ENCODE measurements around the gene FKBP11. TPM values are rescaled to one million over a fixed set of nuclear protein-coding genes. Genes with fewer than 3 reads are reported as not detected.

Gene FKBP11
- total and polyA plus RNA-seq, 2 experiments from 2014 or later = 29.5 to 94.9 TPM

DNA sequence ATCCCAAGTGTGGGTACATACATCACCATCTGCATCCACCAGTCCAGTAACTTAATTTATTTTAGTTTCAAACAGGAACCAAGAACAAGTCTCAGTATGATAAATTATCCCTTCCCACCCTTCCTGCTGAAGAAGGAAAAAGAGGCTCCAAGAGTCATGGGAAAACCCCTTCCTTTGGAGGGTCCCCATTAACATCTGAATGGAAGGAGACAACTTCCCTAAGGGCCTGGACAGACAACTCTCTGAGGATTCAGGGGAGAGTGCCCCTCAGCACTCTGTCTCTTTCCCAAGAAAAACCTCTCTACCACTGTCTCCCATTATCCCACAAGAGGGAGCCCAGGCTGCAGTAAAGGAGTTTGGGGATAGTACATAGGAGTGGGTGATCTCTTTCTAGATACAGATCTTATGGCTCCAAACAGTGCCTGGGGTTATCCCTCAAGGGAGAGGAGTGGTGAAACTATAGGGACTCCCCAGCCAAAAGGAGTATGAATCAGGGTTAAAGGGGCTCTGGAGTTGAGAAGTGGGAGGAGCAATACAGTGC, 40.1 kb upstream of the FKBP11 start:
- TF ChIP-seq, protein P1, sequence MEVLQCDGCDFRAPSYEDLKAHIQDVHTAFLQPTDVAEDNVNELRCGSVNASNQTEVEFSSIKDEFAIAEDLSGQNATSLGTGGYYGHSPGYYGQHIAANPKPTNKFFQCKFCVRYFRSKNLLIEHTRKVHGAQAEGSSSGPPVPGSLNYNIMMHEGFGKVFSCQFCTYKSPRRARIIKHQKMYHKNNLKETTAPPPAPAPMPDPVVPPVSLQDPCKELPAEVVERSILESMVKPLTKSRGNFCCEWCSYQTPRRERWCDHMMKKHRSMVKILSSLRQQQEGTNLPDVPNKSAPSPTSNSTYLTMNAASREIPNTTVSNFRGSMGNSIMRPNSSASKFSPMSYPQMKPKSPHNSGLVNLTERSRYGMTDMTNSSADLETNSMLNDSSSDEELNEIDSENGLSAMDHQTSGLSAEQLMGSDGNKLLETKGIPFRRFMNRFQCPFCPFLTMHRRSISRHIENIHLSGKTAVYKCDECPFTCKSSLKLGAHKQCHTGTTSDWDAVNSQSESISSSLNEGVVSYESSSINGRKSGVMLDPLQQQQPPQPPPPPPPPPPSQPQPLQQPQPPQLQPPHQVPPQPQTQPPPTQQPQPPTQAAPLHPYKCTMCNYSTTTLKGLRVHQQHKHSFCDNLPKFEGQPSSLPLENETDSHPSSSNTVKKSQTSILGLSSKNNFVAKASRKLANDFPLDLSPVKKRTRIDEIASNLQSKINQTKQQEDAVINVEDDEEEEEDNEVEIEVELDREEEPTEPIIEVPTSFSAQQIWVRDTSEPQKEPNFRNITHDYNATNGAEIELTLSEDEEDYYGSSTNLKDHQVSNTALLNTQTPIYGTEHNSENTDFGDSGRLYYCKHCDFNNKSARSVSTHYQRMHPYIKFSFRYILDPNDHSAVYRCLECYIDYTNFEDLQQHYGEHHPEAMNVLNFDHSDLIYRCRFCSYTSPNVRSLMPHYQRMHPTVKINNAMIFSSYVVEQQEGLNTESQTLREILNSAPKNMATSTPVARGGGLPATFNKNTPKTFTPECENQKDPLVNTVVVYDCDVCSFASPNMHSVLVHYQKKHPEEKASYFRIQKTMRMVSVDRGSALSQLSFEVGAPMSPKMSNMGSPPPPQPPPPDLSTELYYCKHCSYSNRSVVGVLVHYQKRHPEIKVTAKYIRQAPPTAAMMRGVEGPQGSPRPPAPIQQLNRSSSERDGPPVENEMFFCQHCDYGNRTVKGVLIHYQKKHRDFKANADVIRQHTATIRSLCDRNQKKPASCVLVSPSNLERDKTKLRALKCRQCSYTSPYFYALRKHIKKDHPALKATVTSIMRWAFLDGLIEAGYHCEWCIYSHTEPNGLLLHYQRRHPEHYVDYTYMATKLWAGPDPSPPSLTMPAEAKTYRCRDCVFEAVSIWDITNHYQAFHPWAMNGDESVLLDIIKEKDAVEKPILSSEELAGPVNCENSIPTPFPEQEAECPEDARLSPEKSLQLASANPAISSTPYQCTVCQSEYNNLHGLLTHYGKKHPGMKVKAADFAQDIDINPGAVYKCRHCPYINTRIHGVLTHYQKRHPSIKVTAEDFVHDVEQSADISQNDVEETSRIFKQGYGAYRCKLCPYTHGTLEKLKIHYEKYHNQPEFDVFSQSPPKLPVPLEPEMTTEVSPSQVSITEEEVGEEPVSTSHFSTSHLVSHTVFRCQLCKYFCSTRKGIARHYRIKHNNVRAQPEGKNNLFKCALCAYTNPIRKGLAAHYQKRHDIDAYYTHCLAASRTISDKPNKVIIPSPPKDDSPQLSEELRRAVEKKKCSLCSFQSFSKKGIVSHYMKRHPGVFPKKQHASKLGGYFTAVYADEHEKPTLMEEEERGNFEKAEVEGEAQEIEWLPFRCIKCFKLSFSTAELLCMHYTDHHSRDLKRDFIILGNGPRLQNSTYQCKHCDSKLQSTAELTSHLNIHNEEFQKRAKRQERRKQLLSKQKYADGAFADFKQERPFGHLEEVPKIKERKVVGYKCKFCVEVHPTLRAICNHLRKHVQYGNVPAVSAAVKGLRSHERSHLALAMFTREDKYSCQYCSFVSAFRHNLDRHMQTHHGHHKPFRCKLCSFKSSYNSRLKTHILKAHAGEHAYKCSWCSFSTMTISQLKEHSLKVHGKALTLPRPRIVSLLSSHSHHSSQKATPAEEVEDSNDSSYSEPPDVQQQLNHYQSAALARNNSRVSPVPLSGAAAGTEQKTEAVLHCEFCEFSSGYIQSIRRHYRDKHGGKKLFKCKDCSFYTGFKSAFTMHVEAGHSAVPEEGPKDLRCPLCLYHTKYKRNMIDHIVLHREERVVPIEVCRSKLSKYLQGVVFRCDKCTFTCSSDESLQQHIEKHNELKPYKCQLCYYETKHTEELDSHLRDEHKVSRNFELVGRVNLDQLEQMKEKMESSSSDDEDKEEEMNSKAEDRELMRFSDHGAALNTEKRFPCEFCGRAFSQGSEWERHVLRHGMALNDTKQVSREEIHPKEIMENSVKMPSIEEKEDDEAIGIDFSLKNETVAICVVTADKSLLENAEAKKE (CRISPR knock-in tag; IDR thresholded peaks at IDR 0.05) = peak; percentile 55
- peak; percentile 56 to 66 for TF ChIP-seq CTCF (conservative IDR thresholded peaks at IDR 0.05; ENCODE audit: low read depth in 2 of 2)
- no peak for TF ChIP-seq EZH2phosphoT487 (IDR thresholded peaks at IDR 0.05; ENCODE audit: unreplicated experiment)
- Histone ChIP-seq H3K36me3 (ENCODE audit: insufficient read depth) (no peaks in the 10 kb centered on the region), H3K9me2 (ENCODE audit: insufficient read depth) (no peaks in the 10 kb centered on the region), H3K4me2 (peak overlapping the region; percentile 14), H3K79me2 (replicated peaks; ENCODE audit: insufficient read depth) (no peaks in the 10 kb centered on the region), H4K20me1 (replicated peaks; ENCODE audit: insufficient read depth) (no peaks in the 10 kb centered on the region), H3K27ac (ENCODE audit: low read depth) (peak overlapping the region; percentile 1; the same call in 1 of the 2 replicates), H2AFZ (no peak overlapping the region), H3K4me3 (peak overlapping the region; percentile 1; the same call in 1 of the 2 replicates), H3K27me3 (ENCODE audit: insufficient read depth) (peaks cover 49% of the 10 kb centered on the region), H3K4me1 (ENCODE audit: insufficient read depth) (peaks cover 45% of the 10 kb centered on the region), H3F3A (replicated peaks; ENCODE audit: low read depth) (peaks cover 25% of the 10 kb centered on the region)
- 0 out of 2 replicates have a peak overlapping the region, but pooled peaks have one; percentile 94 for H3K27ac Mint-ChIP-seq
- H3K4me1 Mint-ChIP-seq = peaks cover 50% of the 10 kb centered on the region
- peak; percentile 74 for ATAC-seq
- no peaks in the 10 kb centered on the region for H3K9me3 Mint-ChIP-seq
- peaks cover 41% of the 10 kb centered on the region for H3K27me3 Mint-ChIP-seq (ENCODE audit: insufficient read depth, low read depth, poor library complexity)
- 0 out of 3 replicates have a peak overlapping the region, but pooled peaks have one; percentile 33 for H3K4me3 Mint-ChIP-seq
- DNase-seq (ENCODE audit: low spot score) = peak; percentile 88
- no peaks in the 10 kb centered on the region for H3K36me3 Mint-ChIP-seq (ENCODE audit: low read depth)

Measured in GM23338 (cell line).